IMR-90 (cell line): Measurements from ENCODE around the gene ACRBP. TPM values are rescaled to one million over a fixed set of nuclear protein-coding genes. Genes with fewer than 3 reads are reported as not detected.

Source experiments
- ATAC-seq: fragments of 200-7000 bp; cut with Tn5 transposase; 2 replicates; pipeline ENCODE4 v1.9.1; 2020; ENCODE audit warnings: low read depth, mild to moderate bottlenecking, moderate library complexity
- BruUV-seq: library from RNA; stranded (reverse); fragments of 400-500 nt; replicated peaks from 2 replicates; lab custom pipeline; 2021; lab: Mats Ljungman, UMichigan
- CTCF ChIA-PET: fragments of 300-600 bp; formaldehyde crosslinking; extraction: SDS; loops from one replicate; lab custom pipeline; 2021; ENCODE audit warnings: antibody characterized with exemption; lab: Yijun Ruan, JAX
- POLR2A ChIA-PET: fragments of 300-600 bp; sonication (Branson Sonifier 250); formaldehyde crosslinking; loops from one replicate; lab custom pipeline; 2022; ENCODE audit warnings: antibody characterized with exemption; ENCODE audit not compliant: unreplicated experiment; lab: Charles Lee
- DNase-seq: peaks from one replicate; pipeline ENCODE4 v3.0.0; 2013
- H2AFZ ChIP-seq: replicated peaks from 2 replicates; pipeline ENCODE3; 2013; ENCODE audit warnings: low read length, mild to moderate bottlenecking; ENCODE audit not compliant: poor library complexity
- H2AK5ac ChIP-seq: 2 replicates; pipeline ENCODE4 v1.6.1; 2013; ENCODE audit warnings: low read depth, low read length, inconsistent platforms
- H2AK9ac ChIP-seq: replicated peaks from 2 replicates; pipeline ENCODE3; 2013; ENCODE audit warnings: mild to moderate bottlenecking, low read depth, low read length, moderate library complexity; ENCODE audit not compliant: poor library complexity
- H2BK120ac ChIP-seq: 2 replicates; pipeline ENCODE4 v1.6.1; 2013; ENCODE audit warnings: low read depth, low read length, inconsistent platforms
- H2BK15ac ChIP-seq: 3 replicates; pipeline ENCODE4 v1.6.1; 2013; ENCODE audit warnings: low read depth, low read length, inconsistent platforms
- H2BK20ac ChIP-seq: 2 replicates; pipeline ENCODE4 v1.6.1; 2013; ENCODE audit warnings: low read depth, mild to moderate bottlenecking, inconsistent platforms, low read length, moderate library complexity
- H2BK5ac ChIP-seq: 2 replicates; pipeline ENCODE4 v1.6.1; 2013; ENCODE audit warnings: mild to moderate bottlenecking, low read depth, low read length, inconsistent platforms; ENCODE audit not compliant: poor library complexity, severe bottlenecking
- H3K14ac ChIP-seq: replicated peaks from 2 replicates; pipeline ENCODE4 v1.6.1; 2013; ENCODE audit warnings: low read depth, low read length, inconsistent platforms
- H3K18ac ChIP-seq: 2 replicates; pipeline ENCODE4 v1.6.1; 2013; ENCODE audit warnings: low read depth, low read length, control low read depth
- H3K23ac ChIP-seq: 2 replicates; pipeline ENCODE4 v1.6.1; 2013; ENCODE audit warnings: low read depth, low read length, inconsistent platforms
- H3K27ac ChIP-seq: 2 replicates; pipeline ENCODE4 v1.5.1; 2013; ENCODE audit warnings: mild to moderate bottlenecking, control low read depth, low read length; ENCODE audit not compliant: insufficient read depth
- H3K27me3 ChIP-seq: 2 replicates; pipeline ENCODE4 v1.6.1; 2013; ENCODE audit warnings: low read length; ENCODE audit not compliant: control insufficient read depth, insufficient read depth
- H3K36me3 ChIP-seq: 2 replicates; pipeline ENCODE4 v1.6.1; 2013; ENCODE audit warnings: low read length, mixed read lengths; ENCODE audit not compliant: control insufficient read depth, insufficient read depth
- H3K4ac ChIP-seq: 2 replicates; pipeline ENCODE4 v1.6.1; 2013; ENCODE audit warnings: low read depth, low read length, inconsistent platforms
- H3K4me1 ChIP-seq: 2 replicates; pipeline ENCODE4 v1.6.1; 2013; ENCODE audit warnings: low read length, mixed read lengths; ENCODE audit not compliant: control insufficient read depth, insufficient read depth
- H3K4me2 ChIP-seq: 2 replicates; pipeline ENCODE4 v1.6.1; 2013; ENCODE audit warnings: low read depth, mild to moderate bottlenecking, control low read depth, low read length, moderate library complexity
- H3K4me3 ChIP-seq: 2 replicates; pipeline ENCODE4 v1.5.1; 2013; ENCODE audit warnings: low read depth, mild to moderate bottlenecking, control low read depth, low read length, moderate library complexity; ENCODE audit not compliant: insufficient read depth
- H3K56ac ChIP-seq: 2 replicates; pipeline ENCODE4 v1.6.1; 2013; ENCODE audit warnings: low read length, inconsistent platforms; ENCODE audit not compliant: insufficient read depth; ENCODE audit errors: extremely low read depth
- H3K79me1 ChIP-seq, 2 experiments: 2 replicates each; pipeline ENCODE4 v1.6.1; 2013; ENCODE audit warnings: low read length in 2 of 2, inconsistent platforms in 1 of 2, low read depth in 1 of 2
- H3K9ac ChIP-seq: 2 replicates; pipeline ENCODE4 v1.6.1; 2013; ENCODE audit warnings: low read depth, low read length, control low read depth
- H3K9me1 ChIP-seq: 2 replicates; pipeline ENCODE4 v1.6.1; 2013; ENCODE audit warnings: low read length, inconsistent platforms; ENCODE audit not compliant: insufficient read depth
- H3K9me3 ChIP-seq: 2 replicates; pipeline ENCODE4 v1.6.1; 2013; ENCODE audit warnings: low read length; ENCODE audit not compliant: control insufficient read depth, insufficient read depth
- H4K20me1 ChIP-seq: 2 replicates; pipeline ENCODE4 v1.6.1; 2013; ENCODE audit warnings: low read length, inconsistent platforms; ENCODE audit not compliant: insufficient read depth
- H4K5ac ChIP-seq: 2 replicates; pipeline ENCODE4 v1.6.1; 2013; ENCODE audit warnings: mild to moderate bottlenecking, low read depth, low read length, control low read depth
- H4K8ac ChIP-seq, 2 experiments: 2 replicates each; pipeline ENCODE4 v1.6.1; 2013; ENCODE audit warnings: low read depth in 2 of 2, low read length in 2 of 2, control low read depth in 1 of 2, inconsistent platforms in 1 of 2
- H4K91ac ChIP-seq: 2 replicates; pipeline ENCODE4 v1.6.1; 2013; ENCODE audit warnings: low read depth, low read length, inconsistent platforms; ENCODE audit not compliant: insufficient read depth
- CTCF ChIP-seq: conservative IDR thresholded peaks from 2 replicates; pipeline ENCODE4 v1.5.1; 2012; ENCODE audit warnings: mild to moderate bottlenecking, low read depth, low read length, improper control_type of control experiment
- FOS ChIP-seq: fragments of 150-350 bp; IDR thresholded peaks from 2 replicates; pipeline ENCODE4 v1.6.1; 2016; ENCODE audit warnings: low read depth, low read length
- MAFK ChIP-seq: IDR thresholded peaks from 2 replicates; pipeline ENCODE4 v1.6.1; 2012; ENCODE audit warnings: low read depth, low read length, improper control_type of control experiment
- MAZ ChIP-seq: IDR thresholded peaks from 2 replicates; pipeline ENCODE4 v1.6.1; 2012; ENCODE audit warnings: low read depth, mild to moderate bottlenecking, low read length, improper control_type of control experiment, moderate library complexity, borderline replicate concordance
- NFE2L2 ChIP-seq: fragments of 150-350 bp; IDR thresholded peaks from 2 replicates; pipeline ENCODE4 v1.6.1; 2016; ENCODE audit warnings: low read depth, mild to moderate bottlenecking, low read length
- POLR2A ChIP-seq: IDR thresholded peaks from 2 replicates; pipeline ENCODE4 v1.6.1; 2012; ENCODE audit warnings: mild to moderate bottlenecking, low read depth, low read length
- RAD21 ChIP-seq: IDR thresholded peaks from 2 replicates; pipeline ENCODE4 v1.6.1; 2012; ENCODE audit warnings: low read length, improper control_type of control experiment
- RCOR1 ChIP-seq: IDR thresholded peaks from 2 replicates; pipeline ENCODE4 v1.6.1; 2012; ENCODE audit warnings: mild to moderate bottlenecking, low read length, improper control_type of control experiment; ENCODE audit not compliant: insufficient replicate concordance
- RFX5 ChIP-seq: IDR thresholded peaks from 2 replicates; pipeline ENCODE4 v1.8.0; 2012; ENCODE audit warnings: low read depth, mild to moderate bottlenecking, low read length, moderate library complexity
- WGBS, 2 experiments: methylation state at CpG; one replicate each; pipeline versions ENCODE4 v1.1.5 to v1.1.7; 2013; ENCODE audit warnings: missing lambda C conversion rate in 2 of 2; ENCODE audit not compliant: insufficient read length in 1 of 2; ENCODE audit errors: extremely low coverage in 2 of 2; 5-methylcytosine and 5-hydroxymethylcytosine counted together
- dilution Hi-C: fragments of 300-500 bp; cut with HindIII; formaldehyde crosslinking; loops from one replicate; pipeline ENCODE4 v1.14.3; 2018; ENCODE audit warnings: low sequenced_read_pairs; ENCODE audit not compliant: unreplicated experiment
- in situ Hi-C: fragments of 300-500 bp; cut with MboI; formaldehyde crosslinking; loops from 3 replicates; pipeline ENCODE4 v1.14.3; 2019; ENCODE audit warnings: low sequenced_read_pairs, inconsistent platforms, mixed read lengths
- intact Hi-C: fragments of 100-400 bp; cut with micrococcal nuclease; formaldehyde crosslinking; loops from 2 replicates; pipeline ENCODE4 v1.10.0; 2022
- polyA plus RNA-seq, 3 experiments: library from polyadenylated mRNA; depleted of rRNA; stranded (reverse); fragments of >200 nt; gene quantifications; 2 replicates each; pipeline ENCODE4 v1.2.3, GENCODE V29; 2012; ENCODE audit warnings: low replicate concordance in 1 of 3
- total RNA-seq: library from RNA; depleted of rRNA; stranded (reverse); fragments of >200 nt; gene quantifications from 2 replicates; pipeline ENCODE4 v1.2.3, GENCODE V29; 2012
- TF ChIP-seq, protein P1 (sequence below): fragments of 150-350 bp; IDR thresholded peaks from 2 replicates; pipeline ENCODE4 v1.6.1; 2016; ENCODE audit warnings: low read depth, mild to moderate bottlenecking, low read length, moderate library complexity, borderline replicate concordance
- TF ChIP-seq, protein P2 (sequence below): fragments of 150-350 bp; IDR thresholded peaks from 2 replicates; pipeline ENCODE4 v1.6.1; 2017; ENCODE audit warnings: mild to moderate bottlenecking, antibody characterized with exemption, low read length, low read depth

ACRBP gene
- total and polyA plus RNA-seq, 2 of the 4 experiments (the other 2 are of a cell fraction): 0.38 TPM; not detected in 1

DNA sequence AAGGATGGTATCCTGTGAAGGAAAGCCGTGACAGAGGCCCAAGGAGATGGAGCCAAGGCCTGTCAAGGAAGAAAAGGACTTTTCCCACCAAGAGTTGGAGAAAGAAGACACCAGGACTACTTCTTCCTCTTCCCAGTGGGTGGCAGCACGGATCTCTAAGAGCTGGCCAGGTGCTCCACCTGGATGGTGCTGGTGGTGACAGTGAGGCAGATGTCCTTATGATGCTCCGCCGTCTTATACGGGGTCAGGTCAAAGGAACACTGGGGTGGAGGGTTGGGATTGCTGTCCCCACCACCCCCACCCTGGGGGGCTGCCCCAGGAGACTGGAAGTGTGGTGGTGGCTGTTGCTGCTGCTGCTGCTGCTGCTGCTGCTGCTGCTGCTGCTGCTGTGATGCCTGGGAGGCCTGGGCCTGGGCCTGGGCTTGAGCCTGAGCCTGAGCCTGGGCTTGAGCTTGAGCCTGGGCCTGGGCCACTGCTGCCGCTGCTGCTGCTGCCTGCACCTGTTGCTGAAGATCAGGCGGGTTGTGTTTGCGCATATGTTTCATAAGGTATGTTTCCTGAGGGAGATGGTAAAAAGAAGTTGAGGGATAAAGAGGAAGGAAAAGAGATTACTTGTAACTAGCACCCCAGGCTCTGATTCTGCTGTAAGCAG lies 20.5 kb upstream of the ACRBP start:
- TF ChIP-seq FOS: no peak
- TF ChIP-seq CTCF: no peak
- TF ChIP-seq RAD21: no peak
- no peak for TF ChIP-seq POLR2A
- TF ChIP-seq MAZ: no peak
- TF ChIP-seq RFX5: no peak
- TF ChIP-seq NFE2L2: no peak
- TF ChIP-seq, protein P1, sequence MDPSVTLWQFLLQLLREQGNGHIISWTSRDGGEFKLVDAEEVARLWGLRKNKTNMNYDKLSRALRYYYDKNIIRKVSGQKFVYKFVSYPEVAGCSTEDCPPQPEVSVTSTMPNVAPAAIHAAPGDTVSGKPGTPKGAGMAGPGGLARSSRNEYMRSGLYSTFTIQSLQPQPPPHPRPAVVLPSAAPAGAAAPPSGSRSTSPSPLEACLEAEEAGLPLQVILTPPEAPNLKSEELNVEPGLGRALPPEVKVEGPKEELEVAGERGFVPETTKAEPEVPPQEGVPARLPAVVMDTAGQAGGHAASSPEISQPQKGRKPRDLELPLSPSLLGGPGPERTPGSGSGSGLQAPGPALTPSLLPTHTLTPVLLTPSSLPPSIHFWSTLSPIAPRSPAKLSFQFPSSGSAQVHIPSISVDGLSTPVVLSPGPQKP: no peak
- no peak for TF ChIP-seq MAFK
- no peak for TF ChIP-seq RCOR1
- TF ChIP-seq, protein P2, sequence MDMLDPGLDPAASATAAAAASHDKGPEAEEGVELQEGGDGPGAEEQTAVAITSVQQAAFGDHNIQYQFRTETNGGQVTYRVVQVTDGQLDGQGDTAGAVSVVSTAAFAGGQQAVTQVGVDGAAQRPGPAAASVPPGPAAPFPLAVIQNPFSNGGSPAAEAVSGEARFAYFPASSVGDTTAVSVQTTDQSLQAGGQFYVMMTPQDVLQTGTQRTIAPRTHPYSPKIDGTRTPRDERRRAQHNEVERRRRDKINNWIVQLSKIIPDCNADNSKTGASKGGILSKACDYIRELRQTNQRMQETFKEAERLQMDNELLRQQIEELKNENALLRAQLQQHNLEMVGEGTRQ: no peak
- Histone ChIP-seq H4K5ac (no peak overlapping the region), H3K4me2 (no peak overlapping the region), H3K9ac (no peak overlapping the region), H3K27ac (no peak overlapping the region), H3K36me3 (peaks cover 50% of the 10 kb centered on the region), H2AK9ac (peak overlapping the region; percentile 19), H3K4me3 (no peak overlapping the region), H4K91ac (no peak overlapping the region), H2AFZ (no peak overlapping the region), H3K27me3 (no peaks in the 10 kb centered on the region), H4K8ac (no peak overlapping the region), H3K4me1 (no peaks in the 10 kb centered on the region), H2BK5ac (no peak overlapping the region), H2AK5ac (no peak overlapping the region), H2BK20ac (no peak overlapping the region), H3K79me1 (peaks cover 12 to 19% of the 10 kb centered on the region in 2 experiments), H2BK120ac (no peak overlapping the region), H3K18ac (no peak overlapping the region), H3K56ac (no peak overlapping the region), H3K9me3 (no peaks in the 10 kb centered on the region), H3K9me1 (no peaks in the 10 kb centered on the region), H4K20me1 (no peaks in the 10 kb centered on the region), H3K4ac (no peak overlapping the region), H3K14ac (no peak overlapping the region), H3K23ac (no peak overlapping the region), H2BK15ac (no peak overlapping the region)
- DNase-seq (no peak), ATAC-seq (no peak)
- in situ Hi-C loops (no loop called here), dilution Hi-C loops (no loop called here), intact Hi-C loops (no loop called here)
- WGBS, 2 experiments: 100% methylated on average over 3 of the region's 8 CpGs; no CpG with 5 or more reads in 1 of the 2 experiments
- ChIA-PET CTCF (no interaction called here), POLR2A (no interaction called here)
- no TSS peak for BruUV-seq
